H1 (cell line): ENCODE results near the gene RAB11FIP3. TPM values are rescaled to one million over a fixed set of nuclear protein-coding genes. Genes with fewer than 3 reads are reported as not detected.

Experiments
- CTCF ChIA-PET: fragments of 300-600 bp; sonication (Branson Sonifier 250); formaldehyde crosslinking; loops from one replicate; lab custom pipeline; 2021; ENCODE audit not compliant: partially characterized antibody; lab: Charles Lee
- POLR2A ChIA-PET: fragments of 300-600 bp; sonication (Branson Sonifier 250); formaldehyde crosslinking; loops from one replicate; lab custom pipeline; 2021; ENCODE audit warnings: inconsistent platforms; ENCODE audit not compliant: partially characterized antibody; lab: Charles Lee
- DNase-seq, 2 experiments: peaks; one replicate each; pipeline versions ENCODE4 v3.0.0 to v3.0.0-alpha.2; 2010 to 2022; ENCODE audit warnings: low spot score in 2 of 2, low read depth in 1 of 2, mixed read lengths in 1 of 2
- FAIRE-seq: peaks from 2 replicates; lab custom pipeline; 2011; peaks lifted over from hg19 to GRCh38; lab: Jason Lieb, UNC
- H2AFZ ChIP-seq: 2 replicates; pipeline ENCODE4 v1.8.1; 2012; ENCODE audit warnings: low read length, inconsistent platforms
- H2AK5ac ChIP-seq: 2 replicates; pipeline ENCODE4 v1.6.1; 2013; ENCODE audit warnings: low read depth, low read length
- H2BK120ac ChIP-seq: replicated peaks from 2 replicates; pipeline ENCODE3; 2013; ENCODE audit warnings: low read depth, low read length, inconsistent platforms
- H2BK12ac ChIP-seq: 2 replicates; pipeline ENCODE4 v1.6.1; 2013; ENCODE audit warnings: low read depth, low read length
- H2BK15ac ChIP-seq: 2 replicates; pipeline ENCODE4 v1.6.1; 2013; ENCODE audit warnings: low read length
- H2BK20ac ChIP-seq: 2 replicates; pipeline ENCODE4 v1.6.1; 2013; ENCODE audit warnings: low read length
- H2BK5ac ChIP-seq: 2 replicates; pipeline ENCODE4 v1.6.1; 2013; ENCODE audit warnings: low read depth, low read length
- H3K14ac ChIP-seq: 2 replicates; pipeline ENCODE4 v1.6.1; 2013; ENCODE audit warnings: inconsistent platforms; ENCODE audit not compliant: insufficient read length
- H3K18ac ChIP-seq: 2 replicates; pipeline ENCODE4 v1.6.1; 2013; ENCODE audit warnings: low read length; ENCODE audit errors: extremely low read depth
- H3K23ac ChIP-seq: 2 replicates; pipeline ENCODE4 v1.6.1; 2013; ENCODE audit warnings: inconsistent platforms; ENCODE audit not compliant: insufficient read length
- H3K23me2 ChIP-seq: 2 replicates; pipeline ENCODE4 v1.6.1; 2013; ENCODE audit warnings: low read depth, low read length
- H3K27ac ChIP-seq: 2 replicates; pipeline ENCODE4 v1.6.1; 2011; ENCODE audit warnings: low read depth, low read length, inconsistent platforms
- H3K27me3 ChIP-seq, 4 experiments: replicated peaks in 1 of 4; 1 replicate in 1 of 4; 2 replicates in 3 of 4; pipeline versions ENCODE4 v1.6.1 to v1.8.1; 2011 to 2013; ENCODE audit warnings: low read length in 3 of 4, mild to moderate bottlenecking in 3 of 4, inconsistent platforms in 2 of 4, mixed read lengths in 2 of 4, moderate library complexity in 1 of 4; ENCODE audit not compliant: control insufficient read depth in 3 of 4, insufficient read depth in 3 of 4; ENCODE audit errors: extremely low read depth in 1 of 4
- H3K36me3 ChIP-seq, 4 experiments: 2 replicates each; pipeline versions ENCODE4 v1.6.1 to v1.8.1; 2011 to 2013; ENCODE audit warnings: mild to moderate bottlenecking in 4 of 4, low read length in 3 of 4, moderate library complexity in 2 of 4, control low read depth in 1 of 4, inconsistent platforms in 1 of 4; ENCODE audit not compliant: insufficient read depth in 4 of 4, control insufficient read depth in 2 of 4
- H3K4ac ChIP-seq: replicated peaks from 2 replicates; pipeline ENCODE3; 2013; ENCODE audit warnings: low read length, low read depth, mixed read lengths, inconsistent platforms; ENCODE audit not compliant: insufficient read length
- H3K4me1 ChIP-seq, 4 experiments: replicated peaks in 1 of 4; 1 replicate in 1 of 4; 2 replicates in 3 of 4; pipeline versions ENCODE4 v1.6.1 to v1.8.1; 2011 to 2013; ENCODE audit warnings: low read length in 3 of 4, inconsistent platforms in 2 of 4, mixed read lengths in 1 of 4; ENCODE audit not compliant: insufficient read depth in 4 of 4, control insufficient read depth in 3 of 4
- H3K4me2 ChIP-seq, 2 experiments: 2 replicates each; pipeline versions ENCODE4 v1.6.1 to v1.8.1; 2011 to 2013; ENCODE audit warnings: low read depth in 2 of 2, low read length in 2 of 2, control low read depth in 1 of 2, inconsistent platforms in 1 of 2, mild to moderate bottlenecking in 1 of 2; ENCODE audit not compliant: insufficient read depth in 1 of 2
- H3K4me3 ChIP-seq, 4 experiments: fragments of 200-600, 300-600 bp in 1 of 4; sonication (generic), shearing (Covaris generic), sonication (Bioruptor Twin) in 1 of 4; 2 replicates each; pipeline versions ENCODE4 v1.5.1 to v1.8.1; 2011 to 2016; ENCODE audit warnings: low read length in 4 of 4, low read depth in 3 of 4, control low read depth in 2 of 4, inconsistent platforms in 2 of 4, mild to moderate bottlenecking in 2 of 4, mixed read lengths in 1 of 4, moderate library complexity in 1 of 4; ENCODE audit not compliant: insufficient read depth in 2 of 4; ENCODE audit errors: extremely low read depth in 1 of 4
- H3K56ac ChIP-seq: replicated peaks from 2 replicates; pipeline ENCODE3; 2013; ENCODE audit warnings: low read depth, mild to moderate bottlenecking, mixed read lengths, low read length, inconsistent platforms; ENCODE audit not compliant: insufficient read length
- H3K79me1 ChIP-seq: 2 replicates; pipeline ENCODE4 v1.6.1; 2013; ENCODE audit warnings: low read depth, low read length, control low read depth
- H3K79me2 ChIP-seq, 2 experiments: 2 replicates each; pipeline versions ENCODE4 v1.6.1 to v1.8.1; 2012 to 2013; ENCODE audit warnings: low read length in 2 of 2, mild to moderate bottlenecking in 2 of 2, inconsistent platforms in 1 of 2; ENCODE audit not compliant: insufficient read depth in 2 of 2, control insufficient read depth in 1 of 2
- H3K9ac ChIP-seq, 4 experiments: replicated peaks in 1 of 4; 1 replicate in 1 of 4; 2 replicates in 3 of 4; pipeline versions ENCODE4 v1.6.1 to v1.8.1; 2011 to 2013; ENCODE audit warnings: low read depth in 3 of 4, low read length in 3 of 4, control low read depth in 2 of 4, mild to moderate bottlenecking in 2 of 4, moderate library complexity in 2 of 4, inconsistent platforms in 1 of 4; ENCODE audit errors: extremely low read depth in 1 of 4
- H3K9me3 ChIP-seq, 2 experiments: 2 replicates each; pipeline versions ENCODE4 v1.6.1 to v1.8.1; 2012 to 2013; ENCODE audit warnings: mild to moderate bottlenecking in 2 of 2, moderate library complexity in 2 of 2, control low read depth in 1 of 2, inconsistent platforms in 1 of 2, low read depth in 1 of 2, low read length in 1 of 2, mixed read lengths in 1 of 2; ENCODE audit not compliant: insufficient read depth in 2 of 2
- H4K20me1 ChIP-seq, 2 experiments: replicated peaks in 1 of 2; 2 replicates each; pipeline versions ENCODE3 to v1.8.1; 2011 to 2013; ENCODE audit warnings: inconsistent platforms in 2 of 2, low read length in 2 of 2, mild to moderate bottlenecking in 1 of 2; ENCODE audit not compliant: insufficient read depth in 2 of 2, control insufficient read depth in 1 of 2
- H4K5ac ChIP-seq: 2 replicates; pipeline ENCODE4 v1.6.1; 2013; ENCODE audit warnings: low read length, low read depth, mixed read lengths, inconsistent platforms; ENCODE audit not compliant: insufficient read length
- H4K8ac ChIP-seq: 2 replicates; pipeline ENCODE4 v1.8.0; 2013; ENCODE audit warnings: mild to moderate bottlenecking, moderate library complexity, low read length, inconsistent platforms; ENCODE audit not compliant: insufficient read depth; ENCODE audit errors: extremely low read depth
- H4K91ac ChIP-seq: replicated peaks from 2 replicates; pipeline ENCODE3; 2013; ENCODE audit warnings: low read length, mixed read lengths, inconsistent platforms; ENCODE audit not compliant: insufficient read length
- ASH2L ChIP-seq: fragments of 200-600, 300-600 bp; sonication (generic); IDR thresholded peaks from one replicate; pipeline ENCODE4 v1.7.1; 2017; ENCODE audit warnings: low read length
- BACH1 ChIP-seq: IDR thresholded peaks from 2 replicates; pipeline ENCODE4 v1.6.1; 2012; ENCODE audit warnings: low read length, improper control_type of control experiment
- CEBPB ChIP-seq: IDR thresholded peaks from 2 replicates; pipeline ENCODE4 v1.6.1; 2012; ENCODE audit warnings: low read depth, low read length
- CHD1 ChIP-seq: IDR thresholded peaks from 2 replicates; pipeline ENCODE4 v1.6.1; 2012; ENCODE audit warnings: low read depth, low read length, improper control_type of control experiment
- EGR1 ChIP-seq: IDR thresholded peaks from 2 replicates; pipeline ENCODE4 v1.6.1; 2011; ENCODE audit warnings: low read depth, low read length, borderline replicate concordance
- EP300 ChIP-seq, 2 experiments: IDR thresholded peaks; 1 replicate in 1 of 2; 2 replicates in 1 of 2; pipeline ENCODE4 v1.6.1; 2011 to 2012; ENCODE audit warnings: low read depth in 2 of 2, low read length in 2 of 2, mild to moderate bottlenecking in 2 of 2, borderline replicate concordance in 1 of 2, inconsistent platforms in 1 of 2, moderate library complexity in 1 of 2
- SIN3A ChIP-seq, 2 experiments: IDR thresholded peaks in 1 of 2; conservative IDR thresholded peaks in 1 of 2; 2 replicates each; pipeline ENCODE4 v1.6.1; 2011 to 2012; ENCODE audit warnings: low read length in 2 of 2, improper control_type of control experiment in 1 of 2, low read depth in 1 of 2, mild to moderate bottlenecking in 1 of 2
- TCF12 ChIP-seq: IDR thresholded peaks from 2 replicates; pipeline ENCODE4 v1.6.1; 2011; ENCODE audit warnings: low read depth, mild to moderate bottlenecking, low read length
- USF2 ChIP-seq: IDR thresholded peaks from 2 replicates; pipeline ENCODE4 v1.6.1; 2011; ENCODE audit warnings: low read length, improper control_type of control experiment
- WGBS, 2 experiments: shearing (Covaris generic) in 1 of 2; methylation state at CpG; one replicate each; pipeline versions ENCODE4 v1.1.6 to v1.1.7; 2013 to 2015; ENCODE audit warnings: low lambda C conversion rate in 2 of 2, mixed read lengths in 2 of 2, inconsistent platforms in 1 of 2, low coverage in 1 of 2, missing lambda C conversion rate in 1 of 2; ENCODE audit not compliant: insufficient replicate concordance in 2 of 2, insufficient coverage in 1 of 2, insufficient read length in 1 of 2; ENCODE audit errors: extremely low coverage in 1 of 2, missing lambda C conversion rate in 1 of 2; 5-methylcytosine and 5-hydroxymethylcytosine counted together
- polyA plus RNA-seq, 7 experiments: library from polyadenylated mRNA; depleted of rRNA in 3 of 7; stranded (reverse) in 5 of 7; unstranded in 2 of 7; fragments of >200 nt in 5 of 7; fragments of 200-250 nt in 2 of 7; gene quantifications; 1 replicate in 5 of 7; 2 replicates in 1 of 7; 4 replicates in 1 of 7; pipeline versions ENCODE4 v1.2.1 to v1.2.3, GENCODE V29; 2011 to 2013; ENCODE audit warnings: missing spikeins in 2 of 7, mixed read lengths in 2 of 7
- total RNA-seq: library from RNA; stranded (reverse); fragmentation: NEBNext Ultra II Directional; extraction: Animal tissue kit (Norgen Biotek cat#: 25700); gene quantifications from 2 replicates; pipeline ENCODE4 v1.2.1, GENCODE V29; 2021
- TF ChIP-seq, protein P1 (sequence below): IDR thresholded peaks from 2 replicates; pipeline ENCODE4 v1.6.1; 2012; ENCODE audit warnings: low read length, inconsistent platforms

The RAB11FIP3 gene
- total and polyA plus RNA-seq, 2 of the 8 experiments (the other 6 are each of a cell fraction or from before 2014, with no cell fraction given): 9.3 to 35.2 TPM

GRCh38 chr16:392450-393030, 32.9 kb upstream of the RAB11FIP3 start:
- H2AK5ac ChIP-seq: no peak overlapping the region
- no peak overlapping the region for H2BK5ac ChIP-seq
- no peak overlapping the region for H3K14ac ChIP-seq
- no peak overlapping the region for H2BK15ac ChIP-seq
- 87% methylated on average over 6 of the region's 7 CpGs; no CpG with 5 or more reads in 1 of the 2 experiments for WGBS, 2 experiments
- H3K9ac ChIP-seq: no peak overlapping the region
- H3K79me2 ChIP-seq: no peaks in the 10 kb centered on the region
- H3K23ac ChIP-seq: no peak overlapping the region
- no peak overlapping the region for H3K4ac ChIP-seq
- no peak overlapping the region for H3K56ac ChIP-seq
- peaks cover 0 to 7% (median 2%) of the 10 kb centered on the region in 4 experiments; a peak in 4 of 7 replicates for H3K4me1 ChIP-seq
- no peak overlapping the region for H2BK120ac ChIP-seq
- no peak overlapping the region for H3K4me2 ChIP-seq
- H4K8ac ChIP-seq: no peak overlapping the region; the same call in 1 of the 2 replicates
- FAIRE-seq (no peak), DNase-seq (no peak)
- no peaks in the 10 kb centered on the region for H3K36me3 ChIP-seq
- H4K91ac ChIP-seq: no peak overlapping the region
- peaks cover 0 to 5% of the 10 kb centered on the region in 2 experiments; a peak in 2 of 4 replicates for H3K9me3 ChIP-seq
- H2AFZ ChIP-seq: no peak overlapping the region
- H3K18ac ChIP-seq: no peak overlapping the region
- H3K4me3 ChIP-seq: no peak overlapping the region
- H2BK12ac ChIP-seq: no peak overlapping the region
- POLR2A ChIA-PET: interaction anchor here (0.9 to 3.2 kb wide), 7 partner anchors 7 to 161 kb away, joined by 3 to 11 read pairs (median 6); no protein-coding TSS in a partner anchor
- H3K79me1 ChIP-seq: no peaks in the 10 kb centered on the region
- no peaks in the 10 kb centered on the region for H4K20me1 ChIP-seq
- H2BK20ac ChIP-seq: no peak overlapping the region
- H3K23me2 ChIP-seq: peaks cover 5% of the 10 kb centered on the region
- H3K27ac ChIP-seq: no peak overlapping the region
- CTCF ChIA-PET: interaction anchor here (0.7 to 4.9 kb wide), 38 partner anchors 7 to 901 kb away, joined by 3 to 37 read pairs (median 4); partner anchors contain the start of genes MRPL28, PGAP6 and RAB11FIP3
- no peak overlapping the region for H4K5ac ChIP-seq
- H3K27me3 ChIP-seq: no peaks in the 10 kb centered on the region
- TF ChIP-seq CEBPB (no peak), EGR1 (no peak), ASH2L (no peak), EP300 (IDR thresholded peaks at IDR 0.05; ENCODE audit: borderline replicate concordance in 1 of 2, low read depth in 2 of 2, low read length in 2 of 2) (no peak), SIN3A (conservative IDR thresholded peaks at IDR 0.05 in 1 of 2, IDR thresholded peaks at IDR 0.05 in 1 of 2; ENCODE audit: low read depth in 1 of 2, low read length in 2 of 2) (no peak), USF2 (no peak), TCF12 (no peak), BACH1 (no peak), CHD1 (no peak)
- TF ChIP-seq, protein P1, sequence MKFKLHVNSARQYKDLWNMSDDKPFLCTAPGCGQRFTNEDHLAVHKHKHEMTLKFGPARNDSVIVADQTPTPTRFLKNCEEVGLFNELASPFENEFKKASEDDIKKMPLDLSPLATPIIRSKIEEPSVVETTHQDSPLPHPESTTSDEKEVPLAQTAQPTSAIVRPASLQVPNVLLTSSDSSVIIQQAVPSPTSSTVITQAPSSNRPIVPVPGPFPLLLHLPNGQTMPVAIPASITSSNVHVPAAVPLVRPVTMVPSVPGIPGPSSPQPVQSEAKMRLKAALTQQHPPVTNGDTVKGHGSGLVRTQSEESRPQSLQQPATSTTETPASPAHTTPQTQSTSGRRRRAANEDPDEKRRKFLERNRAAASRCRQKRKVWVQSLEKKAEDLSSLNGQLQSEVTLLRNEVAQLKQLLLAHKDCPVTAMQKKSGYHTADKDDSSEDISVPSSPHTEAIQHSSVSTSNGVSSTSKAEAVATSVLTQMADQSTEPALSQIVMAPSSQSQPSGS: no peak
- TF ChIP-seq, all 59 proteins: peak for 0
